H9 (cell line): ENCODE data around the gene CDH23. TPM values are rescaled to one million over a fixed set of nuclear protein-coding genes. Genes with fewer than 3 reads are reported as not detected.

Experiments used
- DNase-seq: peaks from one replicate; pipeline ENCODE4 v3.0.0-alpha.2; 2017
- H2AFZ ChIP-seq: one replicate; pipeline ENCODE4 v1.6.1; 2013; ENCODE audit warnings: mild to moderate bottlenecking, low read length, control low read depth, moderate library complexity
- H2AK5ac ChIP-seq: 2 replicates; pipeline ENCODE4 v1.6.1; 2013; ENCODE audit warnings: low read length, control low read depth, mixed read lengths; ENCODE audit not compliant: insufficient read length
- H2BK120ac ChIP-seq: one replicate; pipeline ENCODE4 v1.6.1; 2013; ENCODE audit warnings: low read depth, mild to moderate bottlenecking, low read length, control low read depth, inconsistent platforms; ENCODE audit not compliant: poor library complexity, severe bottlenecking
- H2BK12ac ChIP-seq: 2 replicates; pipeline ENCODE4 v1.6.1; 2013; ENCODE audit warnings: low read length, control low read depth, mixed read lengths, low read depth; ENCODE audit not compliant: insufficient read length
- H2BK15ac ChIP-seq: 2 replicates; pipeline ENCODE4 v1.6.1; 2013; ENCODE audit warnings: low read depth, low read length, control low read depth
- H2BK20ac ChIP-seq: one replicate; pipeline ENCODE4 v1.6.1; 2013; ENCODE audit warnings: low read depth, mild to moderate bottlenecking, low read length, control low read depth, inconsistent platforms; ENCODE audit not compliant: poor library complexity, severe bottlenecking
- H2BK5ac ChIP-seq: 2 replicates; pipeline ENCODE4 v1.6.1; 2013; ENCODE audit warnings: low read length, control low read depth, mixed read lengths; ENCODE audit not compliant: insufficient read length
- H3K14ac ChIP-seq: 2 replicates; pipeline ENCODE4 v1.6.1; 2013; ENCODE audit warnings: low read length, control low read depth; ENCODE audit not compliant: insufficient read depth
- H3K18ac ChIP-seq: 2 replicates; pipeline ENCODE4 v1.6.1; 2013; ENCODE audit warnings: low read depth, mild to moderate bottlenecking, mixed read lengths, low read length, control low read depth; ENCODE audit not compliant: insufficient read length
- H3K23ac ChIP-seq: 2 replicates; pipeline ENCODE4 v1.6.1; 2013; ENCODE audit warnings: low read length, control low read depth, mixed read lengths, low read depth; ENCODE audit not compliant: insufficient read length
- H3K23me2 ChIP-seq: 2 replicates; pipeline ENCODE4 v1.6.1; 2013; ENCODE audit warnings: low read depth, mild to moderate bottlenecking, mixed read lengths, low read length, control low read depth; ENCODE audit not compliant: insufficient read length, poor library complexity, severe bottlenecking
- H3K27ac ChIP-seq: 2 replicates; pipeline ENCODE4 v1.5.1; 2013; ENCODE audit warnings: low read length, control low read depth, mixed read lengths, low read depth; ENCODE audit not compliant: insufficient read length
- H3K27me3 ChIP-seq: 2 replicates; pipeline ENCODE4 v1.6.1; 2013; ENCODE audit warnings: low read length, control low read depth, inconsistent platforms; ENCODE audit not compliant: insufficient read depth
- H3K4ac ChIP-seq: 2 replicates; pipeline ENCODE4 v1.6.1; 2013; ENCODE audit warnings: low read depth, mild to moderate bottlenecking, control low read depth, inconsistent platforms, low read length, moderate library complexity
- H3K4me1 ChIP-seq: 2 replicates; pipeline ENCODE4 v1.6.1; 2013; ENCODE audit warnings: low read length, control low read depth, inconsistent platforms; ENCODE audit not compliant: insufficient read depth
- H3K4me2 ChIP-seq: 2 replicates; pipeline ENCODE4 v1.6.1; 2013; ENCODE audit warnings: low read length, control low read depth, mixed read lengths; ENCODE audit not compliant: insufficient read length, insufficient read depth
- H3K56ac ChIP-seq: 2 replicates; pipeline ENCODE4 v1.6.1; 2013; ENCODE audit warnings: low read depth, mild to moderate bottlenecking, mixed read lengths, low read length, control low read depth; ENCODE audit not compliant: insufficient read length
- H3K79me1 ChIP-seq: 2 replicates; pipeline ENCODE4 v1.6.1; 2013; ENCODE audit warnings: low read depth, mild to moderate bottlenecking, moderate library complexity, low read length, control low read depth, inconsistent platforms; ENCODE audit not compliant: insufficient read depth, poor library complexity, severe bottlenecking
- H3K79me2 ChIP-seq: 2 replicates; pipeline ENCODE4 v1.6.1; 2013; ENCODE audit warnings: low read length, control low read depth, inconsistent platforms; ENCODE audit not compliant: insufficient read depth
- H3K9ac ChIP-seq: 2 replicates; pipeline ENCODE4 v1.6.1; 2013; ENCODE audit warnings: low read length, control low read depth, mixed read lengths; ENCODE audit not compliant: insufficient read length; ENCODE audit errors: extremely low read depth
- H3K9me3 ChIP-seq: one replicate; pipeline ENCODE4 v1.6.1; 2013; ENCODE audit warnings: low read depth, low read length, inconsistent platforms; ENCODE audit not compliant: control insufficient read depth
- H3T11ph ChIP-seq: one replicate; pipeline ENCODE4 v1.6.1; 2013; ENCODE audit warnings: mild to moderate bottlenecking, low read length, control low read depth, inconsistent platforms
- H4K20me1 ChIP-seq: one replicate; pipeline ENCODE4 v1.6.1; 2013; ENCODE audit not compliant: control insufficient read depth, insufficient read length, insufficient read depth
- H4K5ac ChIP-seq: 2 replicates; pipeline ENCODE4 v1.6.1; 2013; ENCODE audit warnings: low read depth, mild to moderate bottlenecking, mixed read lengths, low read length, control low read depth; ENCODE audit not compliant: insufficient read length
- H4K8ac ChIP-seq: replicated peaks from 2 replicates; pipeline ENCODE4 v1.6.1; 2013; ENCODE audit warnings: low read length, control low read depth, mixed read lengths, low read depth; ENCODE audit not compliant: insufficient read length
- H4K91ac ChIP-seq: 2 replicates; pipeline ENCODE4 v1.6.1; 2013; ENCODE audit warnings: low read depth, mild to moderate bottlenecking, moderate library complexity, mixed read lengths, low read length, control low read depth; ENCODE audit not compliant: insufficient read length
- H3K27ac Mint-ChIP-seq, 3 experiments: 2 replicates in 2 of 3; 3 replicates in 1 of 3; pipeline ENCODE4 v1.8.0; 2020 to 2021; ENCODE audit warnings: mixed read lengths in 3 of 3, mild to moderate bottlenecking in 1 of 3, moderate library complexity in 1 of 3
- H3K27me3 Mint-ChIP-seq: 2 replicates; pipeline ENCODE4 v1.8.0; 2021; ENCODE audit warnings: low read depth, mild to moderate bottlenecking, moderate library complexity, mixed read lengths
- H3K36me3 Mint-ChIP-seq, 3 experiments: 2 replicates in 2 of 3; 3 replicates in 1 of 3; pipeline ENCODE4 v1.8.0; 2020 to 2021; ENCODE audit warnings: low read depth in 3 of 3, mixed read lengths in 3 of 3; ENCODE audit not compliant: insufficient read depth in 1 of 3
- H3K4me1 Mint-ChIP-seq, 2 experiments: 2 replicates each; pipeline ENCODE4 v1.8.0; 2020; ENCODE audit warnings: mixed read lengths in 2 of 2
- H3K4me3 Mint-ChIP-seq, 2 experiments: 2 replicates in 1 of 2; 3 replicates in 1 of 2; pipeline ENCODE4 v1.8.0; 2020 to 2021; ENCODE audit warnings: mild to moderate bottlenecking in 2 of 2, mixed read lengths in 2 of 2, moderate library complexity in 1 of 2
- H3K9me3 Mint-ChIP-seq, 2 experiments: 2 replicates in 1 of 2; 3 replicates in 1 of 2; pipeline ENCODE4 v1.8.0; 2020; ENCODE audit warnings: mild to moderate bottlenecking in 2 of 2, mixed read lengths in 2 of 2, moderate library complexity in 1 of 2
- WGBS: extraction: QIAGEN DNeasy Blood & Tissue Kit; methylation state at CpG from one replicate; pipeline ENCODE4 v1.1.7; 2013; ENCODE audit warnings: missing lambda C conversion rate, low lambda C conversion rate, mixed read lengths; ENCODE audit not compliant: insufficient read length; ENCODE audit errors: extremely low coverage; 5-methylcytosine and 5-hydroxymethylcytosine counted together
- total RNA-seq: library from RNA; stranded (reverse); gene quantifications from 2 replicates; pipeline ENCODE4 v1.2.1, GENCODE V29; 2021
- TF ChIP-seq, protein P1 (sequence below): fragments of 200-600 bp; sonication (generic); conservative IDR thresholded peaks from 3 replicates; pipeline ENCODE4 v1.8.0; 2021; ENCODE audit warnings: antibody characterized with exemption, mild to moderate bottlenecking

Gene CDH23
- total RNA-seq, 1 experiment from 2014 or later, result 2.1 TPM

GRCh38 chr10:71472912-71473311, 76.2 kb downstream of the CDH23 start:
- Histone ChIP-seq H3K4me1 (no peaks in the 10 kb centered on the region; the same call in 1 of the 2 replicates), H3K56ac (no peak overlapping the region)

More at GRCh38 chr10:71472912-71473311, 76.2 kb downstream of the CDH23 start:
- no peak overlapping the region for H3K4me3 Mint-ChIP-seq
- peaks cover 8% of the 10 kb centered on the region for H3K27me3 Mint-ChIP-seq
- Histone ChIP-seq H4K8ac (no peak overlapping the region), H2BK20ac (no peak overlapping the region), H3K79me1 (no peaks in the 10 kb centered on the region), H3K27me3 (no peaks in the 10 kb centered on the region), H2AFZ (no peak overlapping the region), H4K91ac (no peak overlapping the region), H3K4me2 (no peak overlapping the region), H3K4ac (no peak overlapping the region), H3T11ph (no peak overlapping the region), H3K18ac (no peak overlapping the region), H2BK120ac (no peak overlapping the region), H2BK5ac (no peak overlapping the region), H3K23ac (no peak overlapping the region), H3K23me2 (peaks cover 3% of the 10 kb centered on the region), H4K20me1 (no peaks in the 10 kb centered on the region), H3K79me2 (no peaks in the 10 kb centered on the region), H2AK5ac (no peak overlapping the region), H2BK15ac (no peak overlapping the region), H3K9ac (no peak overlapping the region), H3K14ac (no peak overlapping the region), H4K5ac (no peak overlapping the region), H3K9me3 (no peaks in the 10 kb centered on the region), H2BK12ac (no peak overlapping the region), H3K27ac (no peak overlapping the region)
- whole genome bisulfite sequencing, result no CpG with 5 or more reads among the region's 4 CpGs
- no peak for DNase-seq
- TF ChIP-seq, protein P1, sequence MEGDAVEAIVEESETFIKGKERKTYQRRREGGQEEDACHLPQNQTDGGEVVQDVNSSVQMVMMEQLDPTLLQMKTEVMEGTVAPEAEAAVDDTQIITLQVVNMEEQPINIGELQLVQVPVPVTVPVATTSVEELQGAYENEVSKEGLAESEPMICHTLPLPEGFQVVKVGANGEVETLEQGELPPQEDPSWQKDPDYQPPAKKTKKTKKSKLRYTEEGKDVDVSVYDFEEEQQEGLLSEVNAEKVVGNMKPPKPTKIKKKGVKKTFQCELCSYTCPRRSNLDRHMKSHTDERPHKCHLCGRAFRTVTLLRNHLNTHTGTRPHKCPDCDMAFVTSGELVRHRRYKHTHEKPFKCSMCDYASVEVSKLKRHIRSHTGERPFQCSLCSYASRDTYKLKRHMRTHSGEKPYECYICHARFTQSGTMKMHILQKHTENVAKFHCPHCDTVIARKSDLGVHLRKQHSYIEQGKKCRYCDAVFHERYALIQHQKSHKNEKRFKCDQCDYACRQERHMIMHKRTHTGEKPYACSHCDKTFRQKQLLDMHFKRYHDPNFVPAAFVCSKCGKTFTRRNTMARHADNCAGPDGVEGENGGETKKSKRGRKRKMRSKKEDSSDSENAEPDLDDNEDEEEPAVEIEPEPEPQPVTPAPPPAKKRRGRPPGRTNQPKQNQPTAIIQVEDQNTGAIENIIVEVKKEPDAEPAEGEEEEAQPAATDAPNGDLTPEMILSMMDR, result no peak
- H3K27ac Mint-ChIP-seq, result no peak overlapping the region
- H3K4me1 Mint-ChIP-seq, result peaks cover 12 to 24% of the 10 kb centered on the region in 2 experiments
- no peaks in the 10 kb centered on the region for H3K36me3 Mint-ChIP-seq
- H3K9me3 Mint-ChIP-seq, result no peaks in the 10 kb centered on the region; a peak in 1 of 5 replicates
